Liver (tissue), 9 donors: Measurements from ENCODE around the gene PRMT5. TPM values are rescaled to one million over a fixed set of nuclear protein-coding genes. Genes with fewer than 3 reads are reported as not detected.
A peak's percentile ranks its signal among the peaks of the same experiment; 100 is the strongest.

ENCODE experiments used
- DNase-seq: peaks from one replicate; pipeline ENCODE4 v3.0.0-alpha.2; 2017; ENCODE audit warnings: low spot score
- H3K27ac ChIP-seq, 2 donors: one replicate each; pipeline ENCODE4 v1.7.0; 2013; ENCODE audit warnings: inconsistent platforms in 2 of 2, low read length in 2 of 2, control low read depth in 1 of 2, low read depth in 1 of 2, mild to moderate bottlenecking in 1 of 2
- H3K27me3 ChIP-seq, 4 donors: one replicate each; pipeline versions ENCODE4 v1.6.1 to v1.7.0; 2013; ENCODE audit warnings: low read length in 3 of 4, inconsistent platforms in 1 of 4, mild to moderate bottlenecking in 1 of 4, moderate library complexity in 1 of 4; ENCODE audit not compliant: control insufficient read depth in 4 of 4, insufficient read depth in 4 of 4
- H3K36me3 ChIP-seq, 4 donors: one replicate each; pipeline versions ENCODE4 v1.6.1 to v1.7.0; 2013; ENCODE audit warnings: low read length in 3 of 4, mild to moderate bottlenecking in 3 of 4, low read depth in 1 of 4, moderate library complexity in 1 of 4; ENCODE audit not compliant: control insufficient read depth in 4 of 4, insufficient read depth in 3 of 4
- H3K4me1 ChIP-seq, 4 donors: one replicate each; pipeline versions ENCODE4 v1.6.1 to v1.7.0; 2013; ENCODE audit warnings: low read length in 3 of 4, mild to moderate bottlenecking in 3 of 4, moderate library complexity in 1 of 4; ENCODE audit not compliant: control insufficient read depth in 4 of 4, insufficient read depth in 4 of 4
- H3K4me3 ChIP-seq, 3 donors: one replicate each; pipeline versions ENCODE4 v1.6.1 to v1.7.0; 2013; ENCODE audit warnings: low read length in 3 of 3, control low read depth in 1 of 3, low read depth in 1 of 3, mild to moderate bottlenecking in 1 of 3
- H3K9ac ChIP-seq, 2 donors: one replicate each; pipeline ENCODE4 v1.7.0; 2013; ENCODE audit warnings: low read length in 2 of 2, mild to moderate bottlenecking in 2 of 2, moderate library complexity in 2 of 2, control low read depth in 1 of 2, low read depth in 1 of 2
- H3K9me3 ChIP-seq, 4 donors: one replicate each; pipeline versions ENCODE4 v1.6.1 to v1.7.0; 2013; ENCODE audit warnings: low read length in 3 of 4; ENCODE audit not compliant: control insufficient read depth in 4 of 4
- ATF3 ChIP-seq: IDR thresholded peaks from 2 replicates; pipeline ENCODE4 v1.6.1; 2016; ENCODE audit warnings: antibody characterized with exemption
- CTCF ChIP-seq: fragments of 150-350 bp; IDR thresholded peaks from 2 replicates; pipeline ENCODE4 v1.5.1; 2017; ENCODE audit warnings: improper control_type of control experiment, low read depth, low read length; ENCODE audit not compliant: missing input control
- EGR1 ChIP-seq, 2 donors: IDR thresholded peaks; 2 replicates each; pipeline ENCODE4 v1.6.1; 2016 to 2018; ENCODE audit warnings: antibody characterized with exemption in 2 of 2, low read depth in 2 of 2
- FOXA1 ChIP-seq: IDR thresholded peaks from 2 replicates; pipeline ENCODE4 v1.6.1; 2016; ENCODE audit warnings: antibody characterized with exemption
- FOXA2 ChIP-seq: IDR thresholded peaks from 2 replicates; pipeline ENCODE4 v1.6.1; 2016; ENCODE audit warnings: antibody characterized with exemption
- GABPA ChIP-seq, 2 donors: IDR thresholded peaks in 1 of 2; conservative IDR thresholded peaks in 1 of 2; 2 replicates each; pipeline ENCODE4 v1.6.1; 2016; ENCODE audit warnings: antibody characterized with exemption in 2 of 2, mild to moderate bottlenecking in 1 of 2, moderate library complexity in 1 of 2
- HNF4A ChIP-seq, 2 donors: conservative IDR thresholded peaks; 2 replicates each; pipeline ENCODE4 v1.6.1; 2016; ENCODE audit warnings: antibody characterized with exemption in 2 of 2, mild to moderate bottlenecking in 2 of 2
- HNF4G ChIP-seq: IDR thresholded peaks from 2 replicates; pipeline ENCODE4 v1.6.1; 2016; ENCODE audit warnings: antibody characterized with exemption
- JUND ChIP-seq, 2 donors: IDR thresholded peaks; 2 replicates each; pipeline ENCODE4 v1.6.1; 2016; ENCODE audit warnings: antibody characterized with exemption in 2 of 2
- NR2F2 ChIP-seq: IDR thresholded peaks from 2 replicates; pipeline ENCODE4 v1.6.1; 2016; ENCODE audit warnings: antibody characterized with exemption
- RAD21 ChIP-seq, 2 donors: IDR thresholded peaks; 2 replicates each; pipeline ENCODE4 v1.6.1; 2016; ENCODE audit warnings: antibody characterized with exemption in 2 of 2, mild to moderate bottlenecking in 2 of 2
- RXRA ChIP-seq, 2 donors: IDR thresholded peaks; 2 replicates each; pipeline ENCODE4 v1.6.1; 2017 to 2018; ENCODE audit warnings: antibody characterized with exemption in 2 of 2, mild to moderate bottlenecking in 1 of 2
- SP1 ChIP-seq: IDR thresholded peaks from 2 replicates; pipeline ENCODE4 v1.6.1; 2018; ENCODE audit warnings: antibody characterized with exemption, mild to moderate bottlenecking
- TAF1 ChIP-seq: conservative IDR thresholded peaks from 2 replicates; pipeline ENCODE4 v1.6.1; 2016; ENCODE audit warnings: antibody characterized with exemption, mild to moderate bottlenecking
- YY1 ChIP-seq: IDR thresholded peaks from 2 replicates; pipeline ENCODE4 v1.6.1; 2016; ENCODE audit warnings: antibody characterized with exemption, mild to moderate bottlenecking
- ZBTB33 ChIP-seq: IDR thresholded peaks from 2 replicates; pipeline ENCODE4 v1.6.1; 2016; ENCODE audit warnings: antibody characterized with exemption
- WGBS: extraction: QIAGEN DNeasy Blood & Tissue Kit; methylation state at CpG from one replicate; pipeline ENCODE4 v1.1.7; 2013; 5-methylcytosine and 5-hydroxymethylcytosine counted together
- polyA plus RNA-seq, 2 donors: library from polyadenylated mRNA; stranded (reverse) in 1 of 2; unstranded in 1 of 2; fragments of 200-250 nt in 1 of 2; fragments of >200 nt in 1 of 2; fragmentation: Nextera tagmentation in 1 of 2; extraction: Ambion mirVana in 1 of 2; gene quantifications; one replicate each; pipeline versions ENCODE4 v1.2.1 to v1.2.3, GENCODE V29; 2013 to 2015
- total RNA-seq, 2 donors: library from RNA; depleted of rRNA; stranded (reverse); fragments of >200 nt; gene quantifications; one replicate each; pipeline ENCODE4 v1.2.3, GENCODE V29; 2014
- TF ChIP-seq, protein P1 (sequence below): IDR thresholded peaks from 2 replicates; pipeline ENCODE4 v1.6.1; 2016; ENCODE audit warnings: antibody characterized with exemption
- TF ChIP-seq, protein P2 (sequence below): IDR thresholded peaks from 2 replicates; pipeline ENCODE4 v1.6.1; 2016; ENCODE audit warnings: antibody characterized with exemption, mild to moderate bottlenecking
- donor health status: healthy.
- donor health status: healthy.
- donor health status: healthy.
- donor health status: healthy.
- donor health status: healthy.

Gene PRMT5
- total and polyA plus RNA-seq, 4 donors = 14.1 to 28.2 (median 26.8) TPM

- no peak for DNase-seq
- Histone ChIP-seq H3K27me3 (no peaks in the 10 kb centered on the region), H3K36me3 (peaks cover 19 to 74% (median 60%) of the 10 kb centered on the region in 4 donors), H3K4me3 (no peak overlapping the region), H3K9ac (no peak overlapping the region), H3K4me1 (peaks cover 7 to 22% (median 19%) of the 10 kb centered on the region in 4 donors), H3K27ac (no peak overlapping the region), H3K9me3 (no peaks in the 10 kb centered on the region)
- no peak for TF ChIP-seq EGR1 (IDR thresholded peaks at IDR 0.05; ENCODE audit: low read depth in 2 of 2)
- TF ChIP-seq HNF4G = no peak
- TF ChIP-seq GABPA (IDR thresholded peaks at IDR 0.05 in 1 of 2, conservative IDR thresholded peaks at IDR 0.05 in 1 of 2) = no peak
- no peak for TF ChIP-seq FOXA2
- no peak for TF ChIP-seq RAD21 (IDR thresholded peaks at IDR 0.05)
- TF ChIP-seq ZBTB33 = no peak
- TF ChIP-seq HNF4A (conservative IDR thresholded peaks at IDR 0.05) = no peak
- no peak for TF ChIP-seq NR2F2
- TF ChIP-seq, protein P1, sequence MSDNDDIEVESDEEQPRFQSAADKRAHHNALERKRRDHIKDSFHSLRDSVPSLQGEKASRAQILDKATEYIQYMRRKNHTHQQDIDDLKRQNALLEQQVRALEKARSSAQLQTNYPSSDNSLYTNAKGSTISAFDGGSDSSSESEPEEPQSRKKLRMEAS = no peak
- TF ChIP-seq SP1 = no peak
- no peak for TF ChIP-seq JUND (IDR thresholded peaks at IDR 0.05)
- no peak for TF ChIP-seq RXRA (IDR thresholded peaks at IDR 0.05)
- no peak for TF ChIP-seq ATF3
- no peak for TF ChIP-seq TAF1
- TF ChIP-seq CTCF = no peak
- WGBS = 95% methylated on average over 4 of the region's 4 CpGs
Observed at GRCh38 chr14:22905627-22906026, 23.5 kb downstream of the PRMT5 start.

DNA sequence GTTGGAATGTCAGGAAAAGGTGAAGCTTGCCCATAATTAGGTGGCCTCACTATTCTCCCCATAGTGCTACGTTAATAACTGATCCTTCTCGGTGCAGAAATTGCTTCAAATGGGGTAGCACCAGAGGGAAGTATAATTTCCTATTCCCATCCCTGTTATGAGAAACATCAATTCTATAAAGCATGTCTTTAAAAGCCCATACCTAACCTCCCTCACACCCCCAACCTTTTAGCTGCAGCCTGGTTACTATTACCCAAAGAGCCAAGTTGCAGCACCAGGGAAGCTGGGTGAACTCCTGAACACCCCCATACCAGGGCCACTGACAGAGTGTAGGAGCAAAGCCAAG lies 25.5 kb downstream of the PRMT5 start:
- H3K4me3 ChIP-seq = no peak overlapping the region
- no peaks in the 10 kb centered on the region for H3K27me3 ChIP-seq
- no peaks in the 10 kb centered on the region for H3K9me3 ChIP-seq
- no peak for TF ChIP-seq YY1
- TF ChIP-seq TAF1 = no peak
- no peak for TF ChIP-seq ZBTB33
- TF ChIP-seq, protein P2, sequence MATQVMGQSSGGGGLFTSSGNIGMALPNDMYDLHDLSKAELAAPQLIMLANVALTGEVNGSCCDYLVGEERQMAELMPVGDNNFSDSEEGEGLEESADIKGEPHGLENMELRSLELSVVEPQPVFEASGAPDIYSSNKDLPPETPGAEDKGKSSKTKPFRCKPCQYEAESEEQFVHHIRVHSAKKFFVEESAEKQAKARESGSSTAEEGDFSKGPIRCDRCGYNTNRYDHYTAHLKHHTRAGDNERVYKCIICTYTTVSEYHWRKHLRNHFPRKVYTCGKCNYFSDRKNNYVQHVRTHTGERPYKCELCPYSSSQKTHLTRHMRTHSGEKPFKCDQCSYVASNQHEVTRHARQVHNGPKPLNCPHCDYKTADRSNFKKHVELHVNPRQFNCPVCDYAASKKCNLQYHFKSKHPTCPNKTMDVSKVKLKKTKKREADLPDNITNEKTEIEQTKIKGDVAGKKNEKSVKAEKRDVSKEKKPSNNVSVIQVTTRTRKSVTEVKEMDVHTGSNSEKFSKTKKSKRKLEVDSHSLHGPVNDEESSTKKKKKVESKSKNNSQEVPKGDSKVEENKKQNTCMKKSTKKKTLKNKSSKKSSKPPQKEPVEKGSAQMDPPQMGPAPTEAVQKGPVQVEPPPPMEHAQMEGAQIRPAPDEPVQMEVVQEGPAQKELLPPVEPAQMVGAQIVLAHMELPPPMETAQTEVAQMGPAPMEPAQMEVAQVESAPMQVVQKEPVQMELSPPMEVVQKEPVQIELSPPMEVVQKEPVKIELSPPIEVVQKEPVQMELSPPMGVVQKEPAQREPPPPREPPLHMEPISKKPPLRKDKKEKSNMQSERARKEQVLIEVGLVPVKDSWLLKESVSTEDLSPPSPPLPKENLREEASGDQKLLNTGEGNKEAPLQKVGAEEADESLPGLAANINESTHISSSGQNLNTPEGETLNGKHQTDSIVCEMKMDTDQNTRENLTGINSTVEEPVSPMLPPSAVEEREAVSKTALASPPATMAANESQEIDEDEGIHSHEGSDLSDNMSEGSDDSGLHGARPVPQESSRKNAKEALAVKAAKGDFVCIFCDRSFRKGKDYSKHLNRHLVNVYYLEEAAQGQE = no peak
- TF ChIP-seq CTCF = no peak
- TF ChIP-seq GABPA (IDR thresholded peaks at IDR 0.05 in 1 of 2, conservative IDR thresholded peaks at IDR 0.05 in 1 of 2) = no peak
- TF ChIP-seq FOXA2 = no peak
- no peak for TF ChIP-seq SP1
- TF ChIP-seq FOXA1 = no peak
- no peak for TF ChIP-seq RAD21 (IDR thresholded peaks at IDR 0.05)
- TF ChIP-seq NR2F2 = no peak
- TF ChIP-seq EGR1 (IDR thresholded peaks at IDR 0.05; ENCODE audit: low read depth in 2 of 2) = no peak
- no peak for TF ChIP-seq ATF3
- no peak for TF ChIP-seq RXRA (IDR thresholded peaks at IDR 0.05)
- DNase-seq = no peak
- peak overlapping the region; percentile 76 to 89 for H3K27ac ChIP-seq
- 66% methylated on average over 2 of the region's 2 CpGs for WGBS
- no peak overlapping the region for H3K9ac ChIP-seq
- peaks cover 7 to 22% (median 19%) of the 10 kb centered on the region in 4 donors for H3K4me1 ChIP-seq
- H3K36me3 ChIP-seq = peaks cover 16 to 65% (median 54%) of the 10 kb centered on the region in 4 donors
